ENCODE measurements around the gene DPM3. TPM values are rescaled to one million over a fixed set of nuclear protein-coding genes. Genes with fewer than 3 reads are reported as not detected.

Gene DPM3
- total and polyA plus RNA-seq, 2 of the 4 experiments (the other 2 are of a cell fraction), result 29.0 to 129 TPM

DNA sequence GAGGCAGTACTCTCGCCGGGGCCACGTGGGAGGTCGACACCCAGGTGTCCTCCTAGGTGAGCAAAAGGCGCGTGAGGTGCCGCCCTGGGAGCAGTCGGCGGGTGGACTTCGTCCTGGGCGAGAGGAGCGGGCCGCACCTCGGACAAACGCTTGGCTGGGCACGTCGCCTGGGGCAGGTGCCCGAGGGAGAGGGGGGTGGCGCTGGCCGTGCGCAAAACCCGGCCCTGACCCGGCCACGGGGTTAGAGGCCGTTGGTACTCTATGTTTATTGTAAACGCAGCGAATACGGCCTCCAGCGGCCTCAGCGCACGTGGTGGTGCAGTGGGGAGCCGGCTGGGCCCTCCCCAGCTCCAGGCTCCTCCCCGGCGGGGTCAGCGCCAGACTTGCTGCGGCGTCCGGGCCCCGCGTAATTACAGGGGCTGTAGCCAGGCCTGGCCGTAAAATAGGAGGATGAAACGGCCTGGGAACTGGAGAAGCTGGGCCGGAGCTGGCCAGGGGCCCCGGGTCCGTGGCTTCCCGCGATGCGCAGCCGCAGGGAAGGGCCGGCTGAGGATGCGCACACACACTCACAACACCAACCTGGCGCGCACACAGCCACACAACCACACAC is 14.3 kb downstream of the DPM3 start:
- no peak overlapping the region for H4K8ac ChIP-seq (ENCODE audit: low read depth in 2 of 2, low read length in 2 of 2)
- peaks cover 8% of the 10 kb centered on the region; the same call in 1 of the 2 replicates for H3K9me1 ChIP-seq (ENCODE audit: insufficient read depth, low read length)
- DNase-seq (no peak), ATAC-seq (ENCODE audit: low read depth) (peak; percentile 13)
- TF ChIP-seq NFE2L2 (IDR thresholded peaks at IDR 0.05; ENCODE audit: low read depth, low read length) (no peak), CTCF (conservative IDR thresholded peaks at IDR 0.05; ENCODE audit: low read depth, low read length) (no peak), ELK1 (IDR thresholded peaks at IDR 0.05; ENCODE audit: borderline replicate concordance, low read depth, low read length) (no peak), USF2 (IDR thresholded peaks at IDR 0.05; ENCODE audit: low read depth, low read length) (no peak), MAZ (IDR thresholded peaks at IDR 0.05; ENCODE audit: borderline replicate concordance, low read depth, low read length) (no peak), CEBPB (IDR thresholded peaks at IDR 0.05; ENCODE audit: low read depth, low read length) (no peak)
- no peak overlapping the region for H2BK120ac ChIP-seq (ENCODE audit: low read depth, low read length)
- no peak overlapping the region for H4K91ac ChIP-seq (ENCODE audit: insufficient read depth, low read depth, low read length)
- H3K27ac ChIP-seq (ENCODE audit: insufficient read depth, low read length), result no peak overlapping the region
- in situ Hi-C loops (cut with MboI; ENCODE audit: low sequenced_read_pairs), result no loop called here
- dilution Hi-C loops (cut with HindIII; ENCODE audit: low sequenced_read_pairs, unreplicated experiment), result no loop called here
- no peak overlapping the region for H3K14ac ChIP-seq (replicated peaks; ENCODE audit: low read depth, low read length)
- no peak overlapping the region for H2BK20ac ChIP-seq (ENCODE audit: low read depth, low read length)
- H2AK5ac ChIP-seq (ENCODE audit: low read depth, low read length), result no peak overlapping the region
- H2BK15ac ChIP-seq (ENCODE audit: low read depth, low read length), result no peak overlapping the region
- H3K79me1 ChIP-seq (ENCODE audit: low read depth in 1 of 2, low read length in 2 of 2), result no peaks in the 10 kb centered on the region
- H2AK9ac ChIP-seq (replicated peaks; ENCODE audit: low read depth, low read length, poor library complexity), result peak overlapping the region; percentile 79
- H3K4me3 ChIP-seq (ENCODE audit: insufficient read depth, low read depth, low read length), result no peak overlapping the region
- peaks cover 50% of the 10 kb centered on the region for H3K27me3 ChIP-seq (ENCODE audit: control insufficient read depth, insufficient read depth, low read length)
- H3K56ac ChIP-seq (ENCODE audit: extremely low read depth, insufficient read depth, low read length), result no peak overlapping the region
- H3K4ac ChIP-seq (ENCODE audit: low read depth, low read length), result no peak overlapping the region
- H3K4me2 ChIP-seq (ENCODE audit: low read depth, low read length), result peak overlapping the region; percentile 4; the same call in 1 of the 2 replicates
- no peak overlapping the region for H4K5ac ChIP-seq (ENCODE audit: low read depth, low read length)
- no peak overlapping the region for H3K18ac ChIP-seq (ENCODE audit: low read depth, low read length)
- peaks cover 2% of the 10 kb centered on the region for H4K20me1 ChIP-seq (ENCODE audit: insufficient read depth, low read length)
- no peaks in the 10 kb centered on the region for H3K36me3 ChIP-seq (ENCODE audit: control insufficient read depth, insufficient read depth, low read length)
- ChIA-PET POLR2A (ENCODE audit: unreplicated experiment) (no interaction called here), CTCF (interaction anchor here (0.8 kb wide), 1 partner anchor 10 kb away, joined by 3 read pairs; no protein-coding TSS in a partner anchor)
- no peak overlapping the region for H3K23ac ChIP-seq (ENCODE audit: low read depth, low read length)
- H2AFZ ChIP-seq (replicated peaks; ENCODE audit: low read length, poor library complexity), result peak overlapping the region; percentile 68
- BruUV-seq (replicated peaks), result no TSS peak
- no peak overlapping the region for H2BK5ac ChIP-seq (ENCODE audit: low read depth, low read length, poor library complexity, severe bottlenecking)
- H3K4me1 ChIP-seq (ENCODE audit: control insufficient read depth, insufficient read depth, low read length), result peaks cover 22% of the 10 kb centered on the region
- H3K9ac ChIP-seq (ENCODE audit: low read depth, low read length), result no peak overlapping the region
- no peaks in the 10 kb centered on the region for H3K9me3 ChIP-seq (ENCODE audit: control insufficient read depth, insufficient read depth, low read length)
- intact Hi-C loops (cut with micrococcal nuclease), result loop anchor here (5.0 kb wide), 1 partner anchor 34 kb away; no protein-coding TSS in a partner anchor
- WGBS, 2 experiments (ENCODE audit: extremely low coverage in 2 of 2, insufficient read length in 1 of 2), result 11% methylated on average over 14 of the region's 53 CpGs; no CpG with 5 or more reads in 1 of the 2 experiments
